B cell (primary cell): ENCODE data around the gene NEK6. TPM values are rescaled to one million over a fixed set of nuclear protein-coding genes. Genes with fewer than 3 reads are reported as not detected.
A peak's percentile ranks its signal among the peaks of the same experiment; 100 is the strongest.

Experiments used
- ATAC-seq: fragments of 200-7000 bp; cut with Tn5 transposase; one replicate; pipeline ENCODE4 v1.10.0; 2021; ENCODE audit warnings: low read depth, mild to moderate bottlenecking, moderate number of reproducible peaks, moderate library complexity
- CTCF ChIA-PET: fragments of 350-600 bp; sonication (Branson Sonifier 250); formaldehyde crosslinking; loops from one replicate; lab custom pipeline; 2021; ENCODE audit warnings: antibody characterized with exemption, inconsistent platforms; lab: Charles Lee
- POLR2A ChIA-PET: fragments of 350-600 bp; sonication (Branson Sonifier 250); formaldehyde crosslinking; loops from one replicate; lab custom pipeline; 2021; ENCODE audit warnings: antibody characterized with exemption; lab: Charles Lee
- DNase-seq: peaks from one replicate; pipeline ENCODE4 v3.0.0; 2013
- H2AFZ ChIP-seq: 2 replicates; pipeline ENCODE4 v1.6.1; 2012; ENCODE audit warnings: mild to moderate bottlenecking, low read depth, low read length; ENCODE audit not compliant: insufficient read depth, poor library complexity, severe bottlenecking
- H3K27ac ChIP-seq, 2 donors: 1 replicate in 1 of 2; 2 replicates in 1 of 2; pipeline ENCODE4 v1.5.1; 2012 to 2013; ENCODE audit warnings: low read length in 2 of 2, mild to moderate bottlenecking in 2 of 2, moderate library complexity in 1 of 2
- H3K27me3 ChIP-seq, 4 experiments: fragments of 200-600 bp in 1 of 4; sonication (generic) in 1 of 4; replicated peaks in 1 of 4; 1 replicate in 2 of 4; 2 replicates in 2 of 4; pipeline versions ENCODE4 v1.6.1 to v1.7.0; 2013 to 2016; ENCODE audit warnings: low read length in 3 of 4, mild to moderate bottlenecking in 2 of 4, mixed read lengths in 1 of 4, moderate library complexity in 1 of 4; ENCODE audit not compliant: insufficient read depth in 4 of 4, control insufficient read depth in 3 of 4; ENCODE audit errors: control extremely low read depth in 1 of 4
- H3K36me3 ChIP-seq, 2 experiments: replicated peaks in 1 of 2; 1 replicate in 1 of 2; 2 replicates in 1 of 2; pipeline versions ENCODE4 v1.6.1 to v1.7.1; 2013; ENCODE audit warnings: low read length in 1 of 2; ENCODE audit not compliant: insufficient read depth in 2 of 2, control insufficient read depth in 1 of 2; ENCODE audit errors: control extremely low read depth in 1 of 2, extremely low read depth in 1 of 2
- H3K4me1 ChIP-seq, 2 donors: fragments of 200-600 bp in 1 of 2; sonication (generic) in 1 of 2; 1 replicate in 1 of 2; 2 replicates in 1 of 2; pipeline versions ENCODE4 v1.5.1 to v1.6.1; 2013 to 2017; ENCODE audit warnings: low read length in 2 of 2; ENCODE audit not compliant: control insufficient read depth in 2 of 2, insufficient read depth in 2 of 2
- H3K4me2 ChIP-seq: replicated peaks from 2 replicates; pipeline ENCODE3; 2012; ENCODE audit warnings: mild to moderate bottlenecking, low read depth, low read length; ENCODE audit not compliant: poor library complexity, severe bottlenecking
- H3K4me3 ChIP-seq, 5 experiments: fragments of 200-600 bp in 1 of 5; sonication (generic) in 1 of 5; 1 replicate in 3 of 5; 2 replicates in 2 of 5; pipeline versions ENCODE4 v1.5.1 to v1.7.0; 2011 to 2016; ENCODE audit warnings: low read length in 4 of 5, mild to moderate bottlenecking in 4 of 5, low read depth in 2 of 5, control low read depth in 1 of 5, moderate library complexity in 1 of 5; ENCODE audit not compliant: insufficient read depth in 1 of 5; ENCODE audit errors: control extremely low read depth in 1 of 5, extremely low read depth in 1 of 5
- H3K79me2 ChIP-seq: fragments of 200-600 bp; sonication (generic); one replicate; pipeline ENCODE4 v1.6.0; 2016; ENCODE audit warnings: low read length; ENCODE audit not compliant: control insufficient read depth, insufficient read depth
- H3K9ac ChIP-seq: fragments of 200-600 bp; sonication (generic); 2 replicates; pipeline ENCODE4 v1.6.1; 2017; ENCODE audit warnings: mild to moderate bottlenecking, low read length, moderate library complexity
- H3K9me3 ChIP-seq, 3 donors: one replicate each; pipeline versions ENCODE4 v1.6.1 to v1.7.1; 2013; ENCODE audit warnings: low read length in 2 of 3; ENCODE audit not compliant: control insufficient read depth in 2 of 3, insufficient read depth in 1 of 3; ENCODE audit errors: control extremely low read depth in 1 of 3
- H4K20me1 ChIP-seq: 2 replicates; pipeline ENCODE4 v1.6.0; 2012; ENCODE audit warnings: mild to moderate bottlenecking, low read length; ENCODE audit not compliant: insufficient read depth, control insufficient read depth, poor library complexity, severe bottlenecking
- H3K27ac Mint-ChIP-seq: one replicate; pipeline ENCODE4 v1.8.0; 2021; ENCODE audit warnings: mixed read lengths
- H3K27me3 Mint-ChIP-seq: one replicate; pipeline ENCODE4 v1.8.0; 2021; ENCODE audit warnings: mixed read lengths
- H3K4me1 Mint-ChIP-seq: one replicate; pipeline ENCODE4 v1.8.0; 2021; ENCODE audit warnings: mixed read lengths
- H3K4me3 Mint-ChIP-seq: one replicate; pipeline ENCODE4 v1.8.0; 2021; ENCODE audit warnings: mixed read lengths
- H3K9me3 Mint-ChIP-seq: one replicate; pipeline ENCODE4 v1.8.0; 2022; ENCODE audit warnings: mixed read lengths; ENCODE audit not compliant: insufficient read depth
- EZH2 ChIP-seq: IDR thresholded peaks from 2 replicates; pipeline ENCODE4 v1.6.1; 2012; ENCODE audit warnings: borderline replicate concordance, low read depth, mild to moderate bottlenecking, moderate library complexity, low read length; ENCODE audit not compliant: insufficient read depth, poor library complexity, severe bottlenecking
- WGBS: methylation state at CpG from one replicate; pipeline ENCODE4 v1.1.5; 2013; ENCODE audit warnings: missing lambda C conversion rate; ENCODE audit not compliant: insufficient coverage; 5-methylcytosine and 5-hydroxymethylcytosine counted together
- intact Hi-C: fragments of 100-400 bp; cut with micrococcal nuclease; formaldehyde crosslinking; loops from one replicate; pipeline ENCODE4 v1.10.0; 2022
- polyA plus RNA-seq: library from polyadenylated mRNA; depleted of rRNA; stranded (reverse); fragments of >200 nt; gene quantifications from 2 replicates; pipeline ENCODE4 v1.2.3, GENCODE V29; 2012
- total RNA-seq, 2 donors: library from RNA; stranded (reverse); fragments of 120-200 nt in 1 of 2; gene quantifications; 1 replicate in 1 of 2; 2 replicates in 1 of 2; pipeline versions ENCODE4 v1.2.3 to v1.2.4, GENCODE V29; 2013 to 2022
- TF ChIP-seq, protein P1 (sequence below): fragments of 200-600 bp; IDR thresholded peaks from one replicate; pipeline ENCODE4 v1.8.0; 2022; ENCODE audit warnings: antibody characterized with exemption, mild to moderate bottlenecking

Gene NEK6
- total and polyA plus RNA-seq, 2 donors (not counting 1 experiment from before 2014, with no cell fraction given), result 40.0 to 63.1 TPM

DNA sequence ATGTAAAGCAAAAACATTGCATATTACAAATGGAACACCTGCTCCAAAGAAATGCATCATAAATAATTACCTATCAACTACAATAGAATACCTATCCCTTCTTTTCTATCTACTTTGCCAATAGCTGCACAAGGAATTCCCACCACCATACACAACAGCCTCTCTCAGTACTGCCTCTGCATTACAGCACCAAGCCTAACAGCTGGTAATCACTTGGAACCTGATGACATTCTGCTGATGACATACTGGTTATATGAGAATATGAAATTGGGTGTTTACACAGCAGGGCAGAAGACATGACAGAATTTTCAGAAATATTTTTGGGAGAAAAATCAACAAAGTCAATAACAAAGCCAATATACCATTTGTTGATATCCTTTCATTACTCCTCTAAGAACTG lies 114.3 kb downstream of the NEK6 start:
- Histone ChIP-seq H3K4me3 (no peak overlapping the region), H3K4me2 (no peak overlapping the region), H3K4me1 (no peaks in the 10 kb centered on the region), H2AFZ (no peak overlapping the region), H3K36me3 (peaks cover 0 to 18% of the 10 kb centered on the region in 2 experiments), H3K9me3 (peaks cover 0 to 2% (median 0%) of the 10 kb centered on the region in 3 donors), H4K20me1 (peaks cover 27% of the 10 kb centered on the region), H3K79me2 (peaks cover 79% of the 10 kb centered on the region), H3K9ac (no peak overlapping the region), H3K27me3 (no peaks in the 10 kb centered on the region), H3K27ac (no peak overlapping the region)
- peaks cover 3% of the 10 kb centered on the region for H3K4me1 Mint-ChIP-seq
- H3K27me3 Mint-ChIP-seq, result no peaks in the 10 kb centered on the region
- H3K9me3 Mint-ChIP-seq, result peaks cover 2% of the 10 kb centered on the region
- ATAC-seq (no peak), DNase-seq (no peak)
- H3K27ac Mint-ChIP-seq, result no peak overlapping the region
- POLR2A ChIA-PET, result no interaction called here
- no peak overlapping the region for H3K4me3 Mint-ChIP-seq
- CTCF ChIA-PET, result no interaction called here
- intact Hi-C loops, result no loop called here
- TF ChIP-seq, protein P1, sequence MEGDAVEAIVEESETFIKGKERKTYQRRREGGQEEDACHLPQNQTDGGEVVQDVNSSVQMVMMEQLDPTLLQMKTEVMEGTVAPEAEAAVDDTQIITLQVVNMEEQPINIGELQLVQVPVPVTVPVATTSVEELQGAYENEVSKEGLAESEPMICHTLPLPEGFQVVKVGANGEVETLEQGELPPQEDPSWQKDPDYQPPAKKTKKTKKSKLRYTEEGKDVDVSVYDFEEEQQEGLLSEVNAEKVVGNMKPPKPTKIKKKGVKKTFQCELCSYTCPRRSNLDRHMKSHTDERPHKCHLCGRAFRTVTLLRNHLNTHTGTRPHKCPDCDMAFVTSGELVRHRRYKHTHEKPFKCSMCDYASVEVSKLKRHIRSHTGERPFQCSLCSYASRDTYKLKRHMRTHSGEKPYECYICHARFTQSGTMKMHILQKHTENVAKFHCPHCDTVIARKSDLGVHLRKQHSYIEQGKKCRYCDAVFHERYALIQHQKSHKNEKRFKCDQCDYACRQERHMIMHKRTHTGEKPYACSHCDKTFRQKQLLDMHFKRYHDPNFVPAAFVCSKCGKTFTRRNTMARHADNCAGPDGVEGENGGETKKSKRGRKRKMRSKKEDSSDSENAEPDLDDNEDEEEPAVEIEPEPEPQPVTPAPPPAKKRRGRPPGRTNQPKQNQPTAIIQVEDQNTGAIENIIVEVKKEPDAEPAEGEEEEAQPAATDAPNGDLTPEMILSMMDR, result no peak
- TF ChIP-seq EZH2, result no peak

DNA sequence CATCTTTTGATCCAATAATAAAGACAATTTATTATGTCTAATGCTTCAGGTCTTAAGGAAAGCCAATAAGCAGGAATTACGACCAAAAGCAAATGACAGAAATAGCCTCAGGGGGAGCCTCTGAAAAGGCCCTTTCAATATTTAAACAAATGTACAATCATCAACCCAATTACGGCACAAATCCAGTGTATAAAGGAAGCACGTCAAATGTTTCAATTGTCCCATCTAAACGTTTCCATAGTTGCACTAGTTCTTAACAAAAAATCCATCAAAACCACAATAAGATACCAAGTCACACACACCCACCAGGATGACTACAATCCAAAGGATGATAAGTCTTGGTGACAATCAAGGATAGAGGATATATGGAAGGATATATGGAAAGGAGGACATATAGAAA lies 115.6 kb downstream of the NEK6 start:
- Histone ChIP-seq H3K9me3 (peaks cover 0 to 2% (median 0%) of the 10 kb centered on the region in 3 donors), H2AFZ (no peak overlapping the region), H3K79me2 (peaks cover 80% of the 10 kb centered on the region), H3K4me2 (no peak overlapping the region), H3K36me3 (peaks cover 0 to 21% of the 10 kb centered on the region in 2 experiments), H3K27me3 (no peaks in the 10 kb centered on the region), H4K20me1 (peaks cover 26% of the 10 kb centered on the region), H3K27ac (no peak overlapping the region), H3K9ac (no peak overlapping the region), H3K4me3 (no peak overlapping the region), H3K4me1 (no peaks in the 10 kb centered on the region)
- DNase-seq (no peak), ATAC-seq (no peak)
- H3K9me3 Mint-ChIP-seq, result peaks cover 2% of the 10 kb centered on the region
- H3K4me3 Mint-ChIP-seq, result no peak overlapping the region
- peak overlapping the region; percentile 37 for H3K27ac Mint-ChIP-seq
- TF ChIP-seq, protein P1, result no peak
- no peak for TF ChIP-seq EZH2
- WGBS, result 100% methylated on average over 2 of the region's 4 CpGs
- intact Hi-C loops, result no loop called here
- CTCF ChIA-PET, result no interaction called here
- POLR2A ChIA-PET, result no interaction called here
- H3K4me1 Mint-ChIP-seq, result peaks cover 3% of the 10 kb centered on the region
- H3K27me3 Mint-ChIP-seq, result no peaks in the 10 kb centered on the region
